Hepatocyte (in vitro differentiated cells): Measurements from ENCODE around the gene DCTN2.

Experiments
- CTCF ChIP-seq: fragments of 200-600 bp; sonication (generic); IDR thresholded peaks from 2 replicates; pipeline ENCODE4 v1.5.1; 2016; ENCODE audit warnings: antibody characterized with exemption, mild to moderate bottlenecking; ENCODE audit not compliant: poor library complexity
- EZH2 ChIP-seq: fragments of 200-600 bp; sonication (generic); IDR thresholded peaks from 2 replicates; pipeline ENCODE4 v1.6.1; 2016; ENCODE audit warnings: antibody characterized with exemption, mild to moderate bottlenecking, borderline replicate concordance

GRCh38 chr12:57590479-57590863 is 43.5 kb upstream of the DCTN2 start:
- TF ChIP-seq CTCF = no peak
- TF ChIP-seq EZH2 = no peak
